T-helper 1 cell treated with Interleukin-12 subunit alpha and Interleukin-12 subunit beta and Interleukin-4 antibody, amounts not matched to agents 30 μg/mL and 1 μg/mL, for 36 hours (primary cell): ENCODE measurements around the gene CHSY1.

ENCODE experiments used
- H3K27ac Mint-ChIP-seq: one replicate; pipeline ENCODE4 v1.8.0; 2021; ENCODE audit warnings: mild to moderate bottlenecking, mixed read lengths
- H3K27me3 Mint-ChIP-seq: one replicate; pipeline ENCODE4 v1.8.0; 2021; ENCODE audit warnings: low read depth, mixed read lengths
- H3K36me3 Mint-ChIP-seq: one replicate; pipeline ENCODE4 v1.8.0; 2021; ENCODE audit warnings: low read depth, mixed read lengths
- H3K4me1 Mint-ChIP-seq: one replicate; pipeline ENCODE4 v1.8.0; 2021; ENCODE audit warnings: low read depth, mixed read lengths
- H3K4me3 Mint-ChIP-seq: one replicate; pipeline ENCODE4 v1.8.0; 2021; ENCODE audit warnings: mild to moderate bottlenecking, moderate library complexity, mixed read lengths
- H3K9me3 Mint-ChIP-seq: one replicate; pipeline ENCODE4 v1.8.0; 2021; ENCODE audit warnings: mixed read lengths

CHSY1 gene

DNA sequence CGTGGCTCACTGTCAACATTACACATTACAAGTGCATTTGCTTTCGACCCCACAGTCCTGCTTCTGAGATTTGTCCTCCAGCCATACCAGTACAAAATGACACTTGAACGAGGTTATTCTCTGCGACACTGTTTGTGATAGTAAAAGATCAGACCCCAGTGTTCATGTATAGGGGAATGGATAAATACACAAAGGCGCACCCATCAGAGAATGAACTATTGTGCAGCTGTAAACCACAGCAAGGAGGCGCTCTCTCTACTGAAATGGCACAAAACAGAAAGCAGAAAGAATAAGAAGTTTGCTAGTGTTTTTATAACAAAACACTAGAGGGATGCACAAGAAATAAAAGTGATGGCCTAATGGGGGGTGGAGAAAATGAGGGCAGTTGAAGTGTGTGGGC lies 4.9 kb upstream of the CHSY1 start:
- Mint-ChIP-seq H3K27me3 (peaks cover 16% of the 10 kb centered on the region), H3K4me3 (no peak overlapping the region), H3K9me3 (no peaks in the 10 kb centered on the region), H3K27ac (no peak overlapping the region), H3K36me3 (no peaks in the 10 kb centered on the region), H3K4me1 (peaks cover 24% of the 10 kb centered on the region)

DNA sequence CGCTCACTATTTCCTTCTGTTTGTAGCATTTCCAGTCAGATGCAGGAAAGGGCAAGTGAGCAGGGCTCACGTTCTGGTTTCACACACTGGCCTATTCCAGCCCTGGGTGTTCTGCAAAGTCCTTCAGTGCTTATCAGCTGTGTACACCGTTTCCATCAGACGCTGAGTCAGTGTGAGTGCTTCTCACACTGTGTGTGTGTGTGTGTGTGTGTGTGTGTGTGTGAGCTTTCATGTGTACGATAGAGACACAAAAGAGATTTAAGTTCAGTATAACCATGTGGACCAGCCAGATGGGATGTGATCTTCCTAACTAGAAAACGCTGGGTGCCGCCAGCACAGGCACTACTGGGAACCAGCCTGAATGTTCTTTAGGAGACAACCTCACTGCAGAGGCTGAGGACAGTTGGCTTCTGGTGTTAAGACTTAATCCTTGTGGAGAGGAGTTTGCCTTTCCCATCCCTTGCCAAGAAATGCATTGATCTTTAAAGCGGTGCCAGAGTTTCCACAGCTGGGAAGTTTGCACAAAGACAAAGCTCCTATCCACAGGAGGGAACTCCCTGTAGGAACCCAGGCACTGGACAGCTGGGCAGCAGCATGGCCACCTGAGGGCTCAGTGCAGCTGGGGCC lies 3.9 kb upstream of the CHSY1 start:
- Mint-ChIP-seq H3K9me3 (no peaks in the 10 kb centered on the region), H3K27me3 (peaks cover 16% of the 10 kb centered on the region), H3K4me1 (peaks cover 24% of the 10 kb centered on the region), H3K36me3 (no peaks in the 10 kb centered on the region), H3K27ac (no peak overlapping the region), H3K4me3 (no peak overlapping the region)

DNA sequence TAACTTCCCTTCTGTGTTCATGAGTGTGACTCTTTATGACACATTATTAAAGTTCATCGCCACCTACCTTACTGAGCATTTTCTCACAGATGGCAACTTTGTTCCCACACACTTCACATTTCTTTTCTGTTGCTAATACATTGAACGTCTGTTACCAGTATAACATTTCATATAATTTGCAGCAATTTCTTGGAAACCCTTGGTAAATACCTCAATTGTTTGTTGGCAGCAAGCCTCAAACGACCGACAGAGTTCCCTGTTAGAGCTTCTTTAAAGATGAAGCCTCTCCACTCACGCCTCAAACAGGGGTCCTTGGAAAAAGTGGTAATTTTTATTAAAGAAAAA lies 3.2 kb upstream of the CHSY1 start:
- H3K4me1 Mint-ChIP-seq, result peaks cover 31% of the 10 kb centered on the region
- peaks cover 14% of the 10 kb centered on the region for H3K27me3 Mint-ChIP-seq
- H3K4me3 Mint-ChIP-seq, result no peak overlapping the region
- H3K9me3 Mint-ChIP-seq, result no peaks in the 10 kb centered on the region
- no peak overlapping the region for H3K27ac Mint-ChIP-seq
- peaks cover 4% of the 10 kb centered on the region for H3K36me3 Mint-ChIP-seq

DNA sequence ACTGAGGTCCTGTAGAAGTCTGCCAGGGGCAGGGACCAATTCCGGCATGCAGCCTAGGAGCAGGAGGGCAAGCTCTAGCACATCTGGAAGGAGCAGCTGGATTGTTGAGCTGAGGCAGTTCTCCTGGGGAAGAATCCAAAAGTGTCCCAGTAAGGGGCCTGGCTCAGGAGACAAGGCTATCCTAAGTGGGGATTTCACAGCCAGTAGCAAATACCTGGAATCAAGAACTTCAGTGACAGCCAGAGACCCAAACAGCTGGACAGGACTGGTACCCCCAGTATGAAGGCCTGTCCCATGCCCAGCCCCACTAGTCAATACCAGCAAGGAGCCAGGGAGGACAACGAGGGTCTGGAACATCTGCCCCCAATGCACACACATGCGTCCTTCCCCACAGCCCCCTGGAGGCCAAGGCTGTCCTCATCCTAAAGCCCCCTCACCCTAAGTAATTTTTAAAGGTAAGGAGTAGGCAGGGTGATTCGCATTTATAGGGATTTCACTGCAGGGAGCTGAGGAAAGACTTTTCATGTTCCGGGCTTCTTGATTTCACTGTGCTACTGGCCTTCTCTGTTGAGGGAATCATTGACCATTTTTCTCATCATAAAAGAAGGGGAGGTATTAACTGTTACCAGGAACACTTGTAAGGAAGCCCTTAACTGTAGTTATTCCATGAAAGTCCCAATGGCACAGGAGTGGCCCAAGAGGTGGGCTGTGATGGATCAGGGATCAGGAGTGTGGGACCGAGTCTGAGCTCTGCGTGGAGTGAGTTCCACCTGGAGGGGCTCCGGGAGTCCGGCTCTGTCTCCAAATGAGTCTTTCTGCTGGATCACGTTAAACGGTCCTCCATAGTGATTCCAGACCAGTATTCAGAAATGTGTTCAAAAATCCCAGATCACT lies 2.6 kb upstream of the CHSY1 start:
- Mint-ChIP-seq H3K36me3 (peaks cover 6% of the 10 kb centered on the region), H3K9me3 (no peaks in the 10 kb centered on the region), H3K27me3 (peaks cover 10% of the 10 kb centered on the region), H3K4me3 (no peak overlapping the region), H3K27ac (no peak overlapping the region), H3K4me1 (peaks cover 37% of the 10 kb centered on the region)

DNA sequence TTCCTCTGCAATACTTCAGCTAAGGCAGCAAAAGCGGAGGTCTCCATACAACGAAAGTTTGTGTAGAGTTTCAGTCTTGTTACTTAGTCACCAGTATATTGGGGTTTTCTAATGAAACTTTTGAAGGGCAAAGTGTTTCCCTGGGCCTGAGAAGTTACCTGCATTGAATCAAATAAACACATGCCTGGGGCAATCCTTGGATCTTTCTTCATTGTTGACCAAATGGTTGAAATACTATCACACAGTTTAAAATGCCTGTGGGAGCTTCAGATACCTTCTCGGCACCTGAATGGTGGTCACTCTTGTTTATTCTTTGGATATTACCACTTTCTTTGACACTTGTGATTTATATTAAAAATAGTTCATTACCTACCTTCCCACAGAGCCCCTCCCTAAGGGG lies 988 bp upstream of the CHSY1 start:
- H3K4me3 Mint-ChIP-seq, result peak overlapping the region; percentile 96
- no peaks in the 10 kb centered on the region for H3K9me3 Mint-ChIP-seq
- peaks cover 6% of the 10 kb centered on the region for H3K36me3 Mint-ChIP-seq
- peak overlapping the region; percentile 94 for H3K27ac Mint-ChIP-seq
- H3K4me1 Mint-ChIP-seq, result peaks cover 47% of the 10 kb centered on the region
- H3K27me3 Mint-ChIP-seq, result no peaks in the 10 kb centered on the region

DNA sequence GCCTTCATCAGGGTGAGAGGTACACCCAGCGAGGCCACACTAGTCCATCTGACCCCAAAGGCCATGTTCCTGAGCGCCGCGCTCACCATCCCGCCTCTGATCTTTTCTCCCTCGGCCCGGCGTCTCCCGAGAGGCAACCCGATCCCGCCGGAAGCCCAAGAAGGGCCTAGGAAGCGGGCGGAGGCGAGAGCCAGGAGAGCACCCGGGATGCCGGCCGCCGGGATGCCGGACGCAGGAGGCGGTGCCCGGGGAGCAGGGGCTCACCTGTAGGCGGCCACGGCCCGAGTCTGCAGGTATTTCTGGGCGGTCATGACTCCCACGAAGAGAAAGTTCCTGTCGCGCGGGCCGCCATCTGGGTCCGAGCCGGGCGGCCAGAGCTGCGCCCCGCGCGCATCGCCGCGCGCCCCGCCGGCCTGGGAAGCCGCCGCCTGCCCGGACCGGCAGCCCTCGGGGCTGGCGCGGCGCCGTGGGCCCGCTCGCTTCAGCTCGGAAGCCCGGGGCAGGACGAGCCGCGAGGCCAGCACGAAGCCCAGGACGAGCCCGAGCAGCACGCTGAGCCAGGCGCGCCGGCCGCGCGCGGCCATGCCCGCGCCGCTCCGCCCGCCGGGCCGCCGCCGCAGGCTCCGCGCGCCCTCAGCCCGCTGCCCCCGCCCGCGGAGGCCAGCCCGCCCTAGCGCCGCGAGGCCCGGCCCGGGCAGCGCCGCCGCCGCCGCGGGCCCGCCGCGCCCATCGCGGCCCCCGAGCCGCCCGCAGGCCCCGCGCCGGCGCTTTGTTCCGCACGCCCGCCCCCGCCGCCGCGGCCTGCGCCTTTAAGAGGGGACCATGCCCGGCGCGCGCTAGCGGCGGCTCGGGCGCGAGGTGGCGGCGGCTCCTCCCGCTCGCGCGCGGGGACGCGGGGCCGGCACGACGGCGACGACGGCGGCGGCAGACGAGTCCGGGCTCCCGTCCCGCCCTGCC lies 697 bp downstream of the CHSY1 start:
- Mint-ChIP-seq H3K4me1 (peaks cover 60% of the 10 kb centered on the region), H3K4me3 (peak overlapping the region; percentile 84), H3K9me3 (no peaks in the 10 kb centered on the region), H3K27me3 (no peaks in the 10 kb centered on the region), H3K36me3 (peaks cover 16% of the 10 kb centered on the region), H3K27ac (peak overlapping the region; percentile 87)

DNA sequence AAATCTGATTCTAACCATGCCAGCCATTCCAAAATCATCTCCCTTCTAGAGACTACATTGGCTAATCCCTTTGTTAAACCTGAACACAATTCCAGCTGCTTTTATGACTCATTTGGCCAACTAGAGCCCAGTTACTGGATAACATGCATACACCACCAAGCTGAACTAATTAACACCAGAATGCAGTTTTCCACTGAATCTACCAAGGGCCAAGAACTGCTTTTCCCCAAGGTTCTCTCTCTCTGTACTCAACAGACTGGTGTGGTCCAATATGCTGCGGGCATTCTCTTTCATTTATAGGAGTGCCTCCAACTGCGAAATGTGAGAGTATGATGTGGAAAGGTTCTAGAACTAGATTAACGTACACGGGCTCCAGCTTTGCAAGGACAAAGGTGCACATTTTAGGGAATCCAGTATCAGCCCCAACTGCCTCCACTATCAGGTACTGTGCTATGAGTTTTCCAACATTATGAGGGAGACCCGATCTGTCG lies 1.5 kb downstream of the CHSY1 start:
- Mint-ChIP-seq H3K4me1 (peaks cover 63% of the 10 kb centered on the region), H3K27me3 (no peaks in the 10 kb centered on the region), H3K27ac (peak overlapping the region; percentile 87), H3K9me3 (no peaks in the 10 kb centered on the region), H3K36me3 (peaks cover 19% of the 10 kb centered on the region), H3K4me3 (peak overlapping the region; percentile 78)

DNA sequence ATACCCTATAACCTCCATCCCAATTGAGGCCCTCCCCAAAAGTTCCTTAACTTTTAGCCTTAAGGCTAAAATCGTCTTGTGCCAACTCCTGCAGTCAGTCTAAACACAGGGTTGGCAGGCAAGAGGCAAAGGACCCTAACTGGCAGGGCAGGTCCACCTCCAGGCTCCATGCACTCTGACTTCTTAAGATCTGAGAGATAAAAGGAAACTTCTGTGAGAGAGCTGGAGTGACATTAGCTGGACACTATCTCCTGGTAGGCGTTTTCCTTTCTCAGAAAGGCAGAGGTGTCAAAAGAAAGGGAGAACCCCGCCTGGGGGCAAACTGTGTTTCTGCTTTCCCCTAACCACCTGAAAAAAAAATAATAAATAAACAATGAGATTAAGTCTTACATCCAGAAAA lies 3.6 kb downstream of the CHSY1 start:
- H3K9me3 Mint-ChIP-seq, result no peaks in the 10 kb centered on the region
- H3K4me3 Mint-ChIP-seq, result peak overlapping the region; percentile 64
- H3K27ac Mint-ChIP-seq, result peak overlapping the region; percentile 39
- H3K27me3 Mint-ChIP-seq, result no peaks in the 10 kb centered on the region
- peaks cover 82% of the 10 kb centered on the region for H3K4me1 Mint-ChIP-seq
- peaks cover 31% of the 10 kb centered on the region for H3K36me3 Mint-ChIP-seq

DNA sequence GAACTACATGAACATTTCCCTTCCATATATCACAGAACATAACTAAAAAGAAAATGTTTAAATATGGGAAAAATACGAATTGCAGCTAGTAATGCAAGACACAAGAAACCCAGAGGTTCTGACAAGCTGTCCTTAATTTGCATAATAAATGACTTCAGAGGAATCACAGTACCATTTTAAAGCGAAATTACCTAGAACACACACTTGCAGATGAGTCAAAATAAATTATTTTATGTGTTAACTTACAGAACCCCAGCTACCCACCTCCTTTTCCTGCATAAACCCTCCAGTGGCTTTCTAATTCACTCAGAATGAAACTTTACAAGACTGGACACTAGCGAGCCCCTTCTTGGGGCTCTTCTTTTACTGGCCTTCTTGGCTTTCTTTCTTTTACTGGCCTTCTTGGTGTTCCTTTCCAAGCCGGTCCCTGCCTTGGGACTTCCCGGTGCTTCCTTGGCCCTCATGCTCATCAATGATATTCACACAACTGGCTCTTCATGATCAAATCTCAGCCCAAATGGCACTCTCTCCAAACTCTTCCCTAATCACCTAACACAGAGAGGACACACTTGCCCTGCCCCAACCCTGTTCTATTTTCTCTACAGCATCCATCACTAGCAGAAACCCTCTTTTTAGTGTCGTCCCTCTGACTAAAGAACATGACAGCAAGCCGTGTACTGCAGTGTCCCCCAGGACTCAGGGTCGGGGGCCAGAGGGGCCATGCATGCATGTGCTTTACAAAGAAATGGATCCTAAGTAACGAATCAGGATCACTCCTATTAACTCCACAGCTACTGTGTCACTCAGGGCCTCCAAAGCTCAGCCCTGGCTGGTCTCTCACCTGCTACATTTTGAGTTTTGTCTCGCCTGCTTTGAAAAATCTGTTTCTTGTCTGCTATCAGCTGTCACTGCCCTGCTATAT lies 4.8 kb downstream of the CHSY1 start:
- H3K27ac Mint-ChIP-seq, result peak overlapping the region; percentile 58
- no peaks in the 10 kb centered on the region for H3K9me3 Mint-ChIP-seq
- H3K4me1 Mint-ChIP-seq, result peaks cover 83% of the 10 kb centered on the region
- H3K27me3 Mint-ChIP-seq, result no peaks in the 10 kb centered on the region
- H3K36me3 Mint-ChIP-seq, result peaks cover 31% of the 10 kb centered on the region
- peak overlapping the region; percentile 49 for H3K4me3 Mint-ChIP-seq

DNA sequence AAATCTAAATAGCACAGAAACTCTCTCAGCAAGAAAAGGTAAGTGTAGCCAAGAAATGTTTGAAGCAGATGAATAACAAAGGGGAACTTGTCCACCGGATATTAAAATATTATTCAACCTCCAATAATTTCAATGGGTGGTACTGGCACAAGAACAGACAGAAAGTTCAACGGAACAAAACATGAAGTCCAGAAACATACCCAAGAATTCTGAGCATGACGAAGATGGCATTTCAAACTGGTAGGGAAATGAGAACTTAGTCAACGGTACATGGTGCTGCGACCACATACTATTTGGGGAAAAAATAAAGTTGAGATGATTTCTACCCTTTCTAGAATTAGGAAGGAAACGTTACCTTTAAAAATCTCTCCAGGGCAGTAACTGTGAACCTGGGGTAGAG lies 5.5 kb downstream of the CHSY1 start:
- H3K36me3 Mint-ChIP-seq, result peaks cover 34% of the 10 kb centered on the region
- H3K4me1 Mint-ChIP-seq, result peaks cover 90% of the 10 kb centered on the region
- H3K4me3 Mint-ChIP-seq, result peak overlapping the region; percentile 49
- H3K27ac Mint-ChIP-seq, result peak overlapping the region; percentile 58
- H3K27me3 Mint-ChIP-seq, result no peaks in the 10 kb centered on the region
- H3K9me3 Mint-ChIP-seq, result no peaks in the 10 kb centered on the region

DNA sequence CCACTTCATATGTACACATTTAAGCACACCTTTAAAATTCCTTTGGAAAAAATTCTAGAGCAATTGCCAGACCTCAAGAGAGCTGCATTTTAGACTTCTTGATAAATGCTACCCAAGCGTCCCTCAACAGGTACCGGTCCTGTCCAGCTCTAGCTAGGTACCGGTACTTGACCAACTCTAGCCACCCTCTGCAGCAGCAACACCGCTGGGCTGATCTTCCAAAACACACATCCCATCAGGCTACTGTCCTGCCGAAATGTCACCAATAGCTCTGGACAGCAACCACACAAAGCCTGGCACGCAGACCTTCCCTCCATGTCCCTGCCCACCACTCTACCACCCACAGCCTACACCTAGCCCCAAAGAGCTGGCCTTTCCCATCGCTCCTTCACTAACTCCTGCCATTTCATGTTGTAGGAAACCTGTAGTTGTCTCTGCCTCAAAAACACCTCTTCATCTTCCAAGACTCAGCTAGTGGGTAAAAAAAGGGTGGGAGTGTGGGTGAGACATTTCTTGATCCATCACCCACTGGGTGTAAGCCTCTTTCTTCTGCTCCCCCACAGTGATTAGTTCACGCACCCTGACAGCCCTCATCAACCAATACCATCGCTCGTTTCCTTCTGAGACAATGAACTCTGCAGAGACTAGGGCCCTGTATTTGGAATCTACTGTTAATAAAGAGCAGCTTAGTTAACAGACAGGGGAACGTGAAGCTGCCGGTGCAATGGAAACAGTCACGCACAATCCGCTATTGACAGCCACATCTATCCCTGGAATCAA lies 6.8 kb downstream of the CHSY1 start:
- H3K4me1 Mint-ChIP-seq, result peaks cover 89% of the 10 kb centered on the region
- no peaks in the 10 kb centered on the region for H3K27me3 Mint-ChIP-seq
- H3K36me3 Mint-ChIP-seq, result peaks cover 31% of the 10 kb centered on the region
- no peaks in the 10 kb centered on the region for H3K9me3 Mint-ChIP-seq
- peak overlapping the region; percentile 84 for H3K27ac Mint-ChIP-seq
- H3K4me3 Mint-ChIP-seq, result peak overlapping the region; percentile 49

DNA sequence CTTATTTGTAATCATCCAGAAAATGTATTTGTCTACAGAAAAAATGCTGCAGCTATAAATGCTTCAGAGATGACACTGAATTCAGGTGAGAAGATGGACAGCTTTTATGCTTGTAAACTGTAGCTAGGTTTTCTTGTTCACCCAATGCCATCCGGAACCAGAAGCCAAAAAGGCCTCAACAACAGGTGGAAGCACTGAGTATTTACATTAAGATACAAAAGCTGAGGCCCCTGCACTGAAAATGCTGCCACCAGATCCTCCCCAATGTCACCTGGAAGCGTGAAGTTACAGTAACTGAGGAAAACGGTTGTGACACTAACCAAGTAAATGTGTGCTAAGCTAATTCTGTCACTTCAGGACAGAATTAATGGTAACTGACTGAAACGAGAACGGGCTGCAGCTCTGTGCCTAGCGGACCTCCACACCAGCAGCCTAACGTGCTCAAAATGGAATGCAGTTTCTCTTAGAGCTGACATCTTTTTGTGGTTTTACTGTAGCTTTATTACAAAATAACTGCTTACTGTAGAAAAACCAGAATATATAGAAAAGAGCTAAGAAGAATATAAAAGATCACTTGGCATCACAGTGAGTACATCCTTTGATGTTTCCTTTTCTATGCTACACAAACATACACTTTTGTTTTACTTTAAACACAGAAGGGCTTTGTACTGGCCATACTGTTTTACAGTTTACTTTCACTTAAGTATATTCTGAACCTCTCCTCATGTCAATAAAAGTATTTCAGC lies 7.6 kb downstream of the CHSY1 start:
- Mint-ChIP-seq H3K4me3 (peak overlapping the region; percentile 49), H3K4me1 (peaks cover 90% of the 10 kb centered on the region), H3K36me3 (peaks cover 31% of the 10 kb centered on the region), H3K9me3 (no peaks in the 10 kb centered on the region), H3K27ac (peak overlapping the region; percentile 84), H3K27me3 (no peaks in the 10 kb centered on the region)
